Body of pancreas (tissue), 4 donors: ENCODE results near the gene HIF1A. TPM values are rescaled to one million over a fixed set of nuclear protein-coding genes. Genes with fewer than 3 reads are reported as not detected.
A peak's percentile ranks its signal among the peaks of the same experiment; 100 is the strongest.

ENCODE experiments used
- ATAC-seq: fragments of 150-250 bp; one replicate; pipeline ENCODE4 v1.9.1; 2016
- DNase-seq, 4 donors: peaks; one replicate each; pipeline ENCODE4 v3.0.0-alpha.2; 2019
- H3K27ac ChIP-seq, 4 donors: fragments of 200-600 bp; sonication (generic); 1 replicate in 3 of 4; 2 replicates in 1 of 4; pipeline versions ENCODE4 v1.5.1 to v1.6.1; 2016 to 2019; ENCODE audit warnings: mild to moderate bottlenecking in 1 of 4, mixed read lengths in 1 of 4, moderate library complexity in 1 of 4
- H3K27me3 ChIP-seq, 2 donors: fragments of 200-600 bp; sonication (generic); one replicate each; pipeline ENCODE4 v1.6.0; 2016; ENCODE audit warnings: mild to moderate bottlenecking in 1 of 2
- H3K36me3 ChIP-seq, 2 donors: fragments of 200-600 bp; sonication (generic); replicated peaks in 1 of 2; 2 replicates each; pipeline ENCODE4 v1.5.1; 2016; ENCODE audit warnings: low read depth in 2 of 2; ENCODE audit not compliant: insufficient read depth in 1 of 2
- H3K4me1 ChIP-seq: fragments of 200-600 bp; sonication (generic); one replicate; pipeline ENCODE4 v1.6.0; 2016
- H3K4me3 ChIP-seq, 2 donors: fragments of 200-600 bp; sonication (generic); 1 replicate in 1 of 2; 2 replicates in 1 of 2; pipeline ENCODE4 v1.5.1; 2016 to 2019
- H3K9me3 ChIP-seq, 3 donors: fragments of 200-600 bp; sonication (generic); 1 replicate in 2 of 3; 2 replicates in 1 of 3; pipeline ENCODE4 v1.5.1; 2016
- CTCF ChIP-seq, 7 experiments: fragments of 450-650 bp in 4 of 7; fragments of 200-600 bp in 3 of 7; sonication (generic) in 3 of 7; IDR thresholded peaks; one replicate each; pipeline ENCODE4 v1.5.1; 2016 to 2019; ENCODE audit warnings: antibody characterized with exemption in 7 of 7
- POLR2A ChIP-seq, 3 donors: fragments of 450-650 bp; IDR thresholded peaks; one replicate each; pipeline ENCODE4 v1.6.1; 2016; ENCODE audit warnings: antibody characterized with exemption in 3 of 3, mild to moderate bottlenecking in 2 of 3
- WGBS, 2 donors: methylation state at CpG; one replicate each; pipeline ENCODE4 v1.1.5; 2017; 5-methylcytosine and 5-hydroxymethylcytosine counted together
- intact Hi-C: fragments of 100-400 bp; cut with DNase I; formaldehyde crosslinking; loops from one replicate; pipeline ENCODE4 v1.15.1; 2023
- total RNA-seq, 2 donors: library from RNA; depleted of rRNA; stranded (reverse); fragments of >200 nt; gene quantifications; one replicate each; pipeline ENCODE4 v1.1.0, GENCODE V29; 2016

The HIF1A gene
- total RNA-seq, 2 donors from 2014 or later = 36.8 to 66.9 TPM

- peak in 2 of 3 donors; percentile 74 to 83 for TF ChIP-seq POLR2A (IDR thresholded peaks at IDR 0.05)
- TF ChIP-seq CTCF (IDR thresholded peaks at IDR 0.05) = peak in 1 of 7 experiments; percentile 10
- H3K9me3 ChIP-seq = no peaks in the 10 kb centered on the region
- no peaks in the 10 kb centered on the region for H3K27me3 ChIP-seq
- H3K36me3 ChIP-seq = no peaks in the 10 kb centered on the region
- H3K4me1 ChIP-seq = peaks cover 21% of the 10 kb centered on the region
- intact Hi-C loops = no loop called here
- H3K27ac ChIP-seq = peak within 1 kb of the TSS; percentile 74 to 90 (median 82)
- ATAC-seq = peak; percentile 99
- peak; percentile 97 to 99 (median 98) for DNase-seq
- H3K4me3 ChIP-seq = peak within 1 kb of the TSS; percentile 73 to 77
- 0% methylated on average over 27 to 32 of the region's 49 CpGs for WGBS, 2 donors
Observed at GRCh38 chr14:61761959-61762786, 66.9 kb downstream of the HIF1A start, which contains the start of gene SNAPC1. SNAPC1 (plus strand) TSS chr14:61762420; CDS start chr14:61762461, 41 bp downstream.

GRCh38 chr14:61764342-61765122, 69.2 kb downstream of the HIF1A start:
- H3K9me3 ChIP-seq = no peaks in the 10 kb centered on the region
- peaks cover 21% of the 10 kb centered on the region for H3K4me1 ChIP-seq
- no peaks in the 10 kb centered on the region for H3K27me3 ChIP-seq
- no peak overlapping the region for H3K27ac ChIP-seq
- no peak overlapping the region for H3K4me3 ChIP-seq
- intact Hi-C loops = no loop called here
- H3K36me3 ChIP-seq = no peaks in the 10 kb centered on the region
- WGBS, 2 donors = 82 to 83% methylated on average over 5 of the region's 5 CpGs
- no peak for DNase-seq
- no peak for ATAC-seq
- TF ChIP-seq POLR2A (IDR thresholded peaks at IDR 0.05) (no peak), CTCF (IDR thresholded peaks at IDR 0.05) (no peak)

GRCh38 chr14:61765225-61765943, 70.1 kb downstream of the HIF1A start:
- no peak for DNase-seq
- H3K27ac ChIP-seq = no peak overlapping the region
- TF ChIP-seq CTCF (IDR thresholded peaks at IDR 0.05) = no peak
- TF ChIP-seq POLR2A (IDR thresholded peaks at IDR 0.05) = no peak
- intact Hi-C loops = no loop called here
- H3K4me1 ChIP-seq = peaks cover 21% of the 10 kb centered on the region
- no peaks in the 10 kb centered on the region for H3K36me3 ChIP-seq
- H3K4me3 ChIP-seq = no peak overlapping the region
- 78 to 81% methylated on average over 15 of the region's 15 CpGs for WGBS, 2 donors
- no peak for ATAC-seq
- no peaks in the 10 kb centered on the region for H3K9me3 ChIP-seq
- H3K27me3 ChIP-seq = no peaks in the 10 kb centered on the region

GRCh38 chr14:61766151-61766550, 70.8 kb downstream of the HIF1A start:
- no peaks in the 10 kb centered on the region for H3K36me3 ChIP-seq
- intact Hi-C loops = no loop called here
- peaks cover 21% of the 10 kb centered on the region for H3K4me1 ChIP-seq
- DNase-seq (no peak), ATAC-seq (no peak)
- no peak overlapping the region for H3K4me3 ChIP-seq
- no peaks in the 10 kb centered on the region for H3K9me3 ChIP-seq
- H3K27ac ChIP-seq = no peak overlapping the region
- no peak for TF ChIP-seq POLR2A (IDR thresholded peaks at IDR 0.05)
- TF ChIP-seq CTCF (IDR thresholded peaks at IDR 0.05) = no peak
- H3K27me3 ChIP-seq = no peaks in the 10 kb centered on the region
- 73 to 75% methylated on average over 5 of the region's 5 CpGs for WGBS, 2 donors
